Measurements from ENCODE around the gene LYRM4.

- TF ChIP-seq CTCF (conservative IDR thresholded peaks at IDR 0.05 in 1 of 2, IDR thresholded peaks at IDR 0.05 in 1 of 2; ENCODE audit: low read depth in 1 of 2, low read length in 2 of 2): no peak
- TF ChIP-seq EZH2 (IDR thresholded peaks at IDR 0.05; ENCODE audit: low read length, missing control alignments): no peak
Measured at GRCh38 chr6:5235830-5236229, 24.9 kb downstream of the LYRM4 start.
